Amygdala (tissue), 56 donors: Measurements from ENCODE around the gene CDK1.
"Not testable (repeated sequence)": the region's sequence is repeated elsewhere in the genome, so short reads cannot be mapped to it uniquely, and the experiment has no call there.

Source experiments
- DNase-seq, 56 donors: peaks; one replicate each; lab custom pipeline; 2025; lab: John Stamatoyannopoulos, UW

CDK1 gene

DNA sequence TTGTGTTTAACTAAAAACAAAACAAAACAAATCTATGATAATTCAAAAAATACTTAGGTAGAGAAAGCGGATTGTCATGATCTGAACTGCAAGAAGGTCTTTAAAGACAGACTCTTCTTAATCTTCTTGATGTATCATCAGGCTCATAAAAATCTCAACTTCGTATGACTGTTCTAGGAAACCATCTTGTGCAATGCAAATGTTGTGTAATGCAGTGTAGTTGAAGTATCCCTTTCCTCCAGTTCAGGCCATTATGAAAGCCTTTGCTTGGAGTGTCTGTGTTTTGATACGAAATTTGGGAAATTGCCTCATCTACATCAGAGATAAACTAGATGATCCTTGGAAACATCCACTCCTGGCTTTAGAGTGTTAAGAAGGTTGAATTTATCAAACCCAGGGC lies 30.9 kb downstream of the CDK1 start:
- DNase-seq = no peak

GRCh38 chr10:60810437-60811182 lies 32.3 kb downstream of the CDK1 start:
- DNase-seq = no peak

- DNase-seq = peak in 36 of 56 donors; percentile 1 to 80 (median 26)
Observed at GRCh38 chr10:60816628-60817397, 38.5 kb downstream of the CDK1 start.

DNA sequence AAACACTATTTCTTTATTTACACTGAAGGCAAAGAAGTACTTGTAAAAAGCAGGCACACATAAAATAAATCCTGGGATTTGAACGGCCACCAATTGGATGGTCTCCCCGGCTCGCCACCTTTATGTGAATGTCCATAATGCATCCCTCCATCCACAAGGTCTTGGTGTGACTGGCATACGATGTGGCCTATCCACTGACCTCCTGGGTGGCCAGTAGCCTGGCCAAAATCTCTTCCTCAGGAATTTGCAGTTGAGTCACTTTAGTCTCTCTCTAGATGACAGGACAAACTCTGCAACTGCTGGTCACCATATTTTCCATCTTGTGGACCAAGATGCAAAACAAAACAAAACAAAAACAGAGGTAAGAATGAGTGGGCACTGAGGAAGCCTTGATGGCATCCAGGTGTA lies 39.1 kb downstream of the CDK1 start:
- peak in 1 of 56 donors; percentile 2 for DNase-seq

DNA sequence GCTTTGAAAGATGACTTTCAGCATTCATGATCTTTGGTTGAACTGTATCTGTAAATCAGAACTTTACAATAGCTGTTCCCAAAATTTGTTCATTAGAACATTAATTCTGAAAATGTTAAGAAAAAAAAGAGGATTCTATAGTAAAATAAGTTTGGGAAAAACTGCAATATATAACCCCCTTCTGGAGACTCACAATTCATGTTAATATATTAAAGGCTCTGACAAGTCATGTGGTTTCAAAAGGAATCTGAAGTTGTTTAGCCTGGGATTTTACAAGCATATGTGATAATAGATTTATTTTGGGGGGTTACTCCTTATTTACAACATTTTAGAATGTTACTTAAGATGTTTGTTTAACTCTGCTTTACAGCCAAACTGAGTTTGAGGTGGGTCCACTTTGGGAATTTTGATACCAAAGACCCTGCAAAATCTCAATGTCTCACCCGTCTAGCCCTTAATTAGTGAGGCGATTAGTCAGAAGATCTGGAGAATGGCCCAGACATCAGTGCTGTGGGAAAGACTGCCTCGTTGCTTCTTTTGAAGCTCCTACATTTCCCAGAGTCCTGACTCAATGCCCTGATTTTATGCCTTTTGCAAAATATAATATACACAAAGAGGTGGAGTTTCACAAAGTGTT lies 40.0 kb downstream of the CDK1 start:
- no peak for DNase-seq

GRCh38 chr10:60819271-60819670 lies 41.0 kb downstream of the CDK1 start:
- DNase-seq = no peak

- no peak for DNase-seq
Observed at GRCh38 chr10:60820093-60820754, 41.9 kb downstream of the CDK1 start.

- no peak for DNase-seq
Observed at GRCh38 chr10:60821656-60822055, 43.4 kb downstream of the CDK1 start.

- no peak for DNase-seq
Observed at GRCh38 chr10:60822809-60823208, 44.5 kb downstream of the CDK1 start.

DNA sequence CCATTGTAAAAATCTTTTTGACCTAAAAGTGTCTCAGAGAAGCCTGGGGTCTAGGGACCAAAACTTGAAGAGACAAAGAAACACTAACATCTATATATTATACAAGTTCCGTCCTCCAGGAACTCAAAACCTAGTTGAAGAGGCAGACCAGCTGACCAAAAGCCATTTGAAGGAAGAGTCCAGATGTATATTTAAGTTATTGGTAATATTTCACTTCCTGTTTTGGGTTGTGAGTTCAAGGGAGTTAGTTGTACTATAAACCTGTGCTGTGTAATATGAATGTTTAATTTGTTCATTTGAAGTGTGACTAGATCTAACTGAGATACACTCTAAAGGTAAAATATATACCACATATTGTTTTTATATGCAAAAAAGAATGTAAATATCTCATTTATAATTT lies 45.0 kb downstream of the CDK1 start:
- DNase-seq = no peak

- no peak for DNase-seq
Observed at GRCh38 chr10:60825520-60825919, 47.2 kb downstream of the CDK1 start.

DNA sequence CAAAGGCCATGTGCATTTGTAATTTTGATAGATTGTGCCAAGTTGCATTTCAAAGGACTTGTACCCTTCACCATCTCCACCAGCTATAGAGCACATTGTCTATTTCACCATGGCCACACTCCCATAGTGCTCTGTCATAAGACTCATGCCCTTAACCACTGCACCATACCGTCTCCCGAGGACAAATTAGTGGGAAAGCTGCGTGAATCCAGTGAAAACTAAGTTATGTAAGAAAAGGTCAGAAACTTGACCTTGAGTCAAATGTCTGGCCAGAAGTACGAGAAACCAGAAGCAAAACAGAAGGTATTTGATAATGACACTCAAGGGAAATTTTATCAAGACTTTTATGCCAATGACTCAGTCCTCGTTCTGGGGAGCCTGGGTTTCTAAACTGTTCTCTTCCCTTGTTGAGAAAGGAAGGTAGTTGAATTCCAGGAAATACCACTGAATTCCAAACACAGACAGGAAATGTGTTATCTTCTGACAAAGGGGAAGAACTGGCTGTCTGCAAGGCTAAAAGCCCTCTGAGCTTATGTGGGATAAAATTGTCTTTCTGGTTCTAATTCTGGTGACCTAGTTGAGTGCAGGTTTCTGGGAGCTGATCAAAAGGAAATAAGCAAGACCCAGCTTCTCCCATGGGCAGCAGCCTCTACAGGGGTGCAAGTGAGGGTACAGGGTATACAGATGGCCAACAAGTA lies 49.7 kb downstream of the CDK1 start:
- DNase-seq = no peak

DNA sequence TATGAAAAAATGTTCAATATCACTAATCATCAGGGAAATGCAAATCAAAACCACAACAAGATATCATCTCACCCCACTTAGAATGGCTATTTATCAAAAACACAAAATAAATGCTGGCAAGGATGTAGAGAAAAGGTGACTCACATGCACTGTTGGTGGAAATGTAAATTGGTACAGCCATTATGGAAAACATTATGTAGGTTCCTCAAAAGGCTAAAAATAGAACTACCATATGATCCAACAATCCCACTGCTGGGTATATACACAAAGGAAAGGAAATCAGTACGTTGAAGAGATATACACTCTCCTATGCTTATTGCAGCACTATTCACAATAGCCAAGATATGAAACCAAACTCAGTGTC lies 50.2 kb downstream of the CDK1 start:
- no peak for DNase-seq

DNA sequence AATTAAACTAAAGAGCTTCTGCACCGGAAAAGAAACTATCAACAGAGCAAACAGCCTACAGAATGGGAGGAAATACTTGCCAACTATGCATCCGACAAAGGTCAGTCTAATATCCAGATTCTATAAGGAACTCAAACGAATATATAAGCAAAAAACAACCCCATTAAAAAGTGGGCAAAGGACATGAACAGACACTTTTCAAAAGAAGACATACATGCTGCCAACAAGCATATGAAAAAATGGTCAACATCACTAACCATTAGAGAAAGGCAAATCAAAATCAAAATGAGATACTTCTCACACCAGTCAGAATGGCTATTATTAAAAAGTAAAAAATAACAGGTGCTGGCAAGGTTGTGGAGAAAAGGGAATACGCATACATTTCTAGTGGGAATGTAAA lies 53.9 kb downstream of the CDK1 start:
- not testable (repeated sequence) for DNase-seq

- DNase-seq = no peak
Observed at GRCh38 chr10:60834401-60834800, 56.1 kb downstream of the CDK1 start.

DNA sequence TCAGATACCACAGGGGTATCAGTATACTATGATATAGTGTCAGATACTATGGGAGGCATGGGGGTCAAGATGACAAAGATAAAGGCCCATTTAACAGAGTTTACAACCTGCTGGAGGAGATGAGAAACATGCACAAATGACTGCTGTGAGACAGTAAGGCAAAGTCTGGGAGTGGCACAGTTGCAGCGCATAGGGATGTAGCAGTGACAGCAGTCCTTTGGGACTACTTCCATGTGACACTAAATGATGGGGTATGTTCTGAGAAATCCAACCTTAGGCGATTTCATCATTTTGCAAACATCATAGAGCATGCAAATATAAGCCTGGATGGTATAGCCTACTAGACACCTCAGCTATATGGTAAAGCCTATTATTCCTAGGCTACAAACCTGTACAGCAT lies 56.8 kb downstream of the CDK1 start:
- DNase-seq = no peak

GRCh38 chr10:60841227-60841626 lies 62.9 kb downstream of the CDK1 start:
- not testable (repeated sequence) for DNase-seq

- no peak for DNase-seq
Observed at GRCh38 chr10:60842694-60843093, 64.4 kb downstream of the CDK1 start.
